A549 (cell line): ENCODE measurements around the gene AKR1E2.

Source experiments
- CTCF ChIP-seq: fragments of >200 bp; sonication (Bioruptor Twin); formaldehyde crosslinking; IDR thresholded peaks from 3 replicates; pipeline ENCODE4 v1.5.1; 2016
- NFE2L2 ChIP-seq: fragments of 150-350 bp; conservative IDR thresholded peaks from 2 replicates; pipeline ENCODE4 v1.6.1; 2014; ENCODE audit warnings: low read length

GRCh38 chr10:4839353-4839752 is 13.3 kb downstream of the AKR1E2 start:
- TF ChIP-seq CTCF (no peak), NFE2L2 (no peak)
